ENCODE measurements around the gene TMEM126B.

- no peak for TF ChIP-seq CTCF (IDR thresholded peaks at IDR 0.05)
- TF ChIP-seq POLR2AphosphoS5 (IDR thresholded peaks at IDR 0.05) = no peak
- no peak for TF ChIP-seq POLR2A (IDR thresholded peaks at IDR 0.05)
- no peak for TF ChIP-seq EP300 (IDR thresholded peaks at IDR 0.05)
These were observed 14.8 kb downstream of the TMEM126B start for GRCh38 chr11:85643191-85643614.

Data from sigmoid colon (tissue), 4 donors.